IMR-90 (cell line): ENCODE data around the gene ABCG4. TPM values are rescaled to one million over a fixed set of nuclear protein-coding genes. Genes with fewer than 3 reads are reported as not detected.
A peak's percentile ranks its signal among the peaks of the same experiment; 100 is the strongest.

Experiments used
- ATAC-seq: fragments of 200-7000 bp; cut with Tn5 transposase; 2 replicates; pipeline ENCODE4 v1.9.1; 2020; ENCODE audit warnings: low read depth, mild to moderate bottlenecking, moderate library complexity
- BruUV-seq: library from RNA; stranded (reverse); fragments of 400-500 nt; replicated peaks from 2 replicates; lab custom pipeline; 2021; lab: Mats Ljungman, UMichigan
- CTCF ChIA-PET: fragments of 300-600 bp; formaldehyde crosslinking; extraction: SDS; loops from one replicate; lab custom pipeline; 2021; ENCODE audit warnings: antibody characterized with exemption; lab: Yijun Ruan, JAX
- POLR2A ChIA-PET: fragments of 300-600 bp; sonication (Branson Sonifier 250); formaldehyde crosslinking; loops from one replicate; lab custom pipeline; 2022; ENCODE audit warnings: antibody characterized with exemption; ENCODE audit not compliant: unreplicated experiment; lab: Charles Lee
- DNase-seq: peaks from one replicate; pipeline ENCODE4 v3.0.0; 2013
- H2AFZ ChIP-seq: replicated peaks from 2 replicates; pipeline ENCODE3; 2013; ENCODE audit warnings: low read length, mild to moderate bottlenecking; ENCODE audit not compliant: poor library complexity
- H2AK5ac ChIP-seq: 2 replicates; pipeline ENCODE4 v1.6.1; 2013; ENCODE audit warnings: low read depth, low read length, inconsistent platforms
- H2AK9ac ChIP-seq: replicated peaks from 2 replicates; pipeline ENCODE3; 2013; ENCODE audit warnings: mild to moderate bottlenecking, low read depth, low read length, moderate library complexity; ENCODE audit not compliant: poor library complexity
- H2BK120ac ChIP-seq: 2 replicates; pipeline ENCODE4 v1.6.1; 2013; ENCODE audit warnings: low read depth, low read length, inconsistent platforms
- H2BK15ac ChIP-seq: 3 replicates; pipeline ENCODE4 v1.6.1; 2013; ENCODE audit warnings: low read depth, low read length, inconsistent platforms
- H2BK20ac ChIP-seq: 2 replicates; pipeline ENCODE4 v1.6.1; 2013; ENCODE audit warnings: low read depth, mild to moderate bottlenecking, inconsistent platforms, low read length, moderate library complexity
- H2BK5ac ChIP-seq: 2 replicates; pipeline ENCODE4 v1.6.1; 2013; ENCODE audit warnings: mild to moderate bottlenecking, low read depth, low read length, inconsistent platforms; ENCODE audit not compliant: poor library complexity, severe bottlenecking
- H3K14ac ChIP-seq: replicated peaks from 2 replicates; pipeline ENCODE4 v1.6.1; 2013; ENCODE audit warnings: low read depth, low read length, inconsistent platforms
- H3K18ac ChIP-seq: 2 replicates; pipeline ENCODE4 v1.6.1; 2013; ENCODE audit warnings: low read depth, low read length, control low read depth
- H3K23ac ChIP-seq: 2 replicates; pipeline ENCODE4 v1.6.1; 2013; ENCODE audit warnings: low read depth, low read length, inconsistent platforms
- H3K27ac ChIP-seq: 2 replicates; pipeline ENCODE4 v1.5.1; 2013; ENCODE audit warnings: mild to moderate bottlenecking, control low read depth, low read length; ENCODE audit not compliant: insufficient read depth
- H3K27me3 ChIP-seq: 2 replicates; pipeline ENCODE4 v1.6.1; 2013; ENCODE audit warnings: low read length; ENCODE audit not compliant: control insufficient read depth, insufficient read depth
- H3K36me3 ChIP-seq: 2 replicates; pipeline ENCODE4 v1.6.1; 2013; ENCODE audit warnings: low read length, mixed read lengths; ENCODE audit not compliant: control insufficient read depth, insufficient read depth
- H3K4ac ChIP-seq: 2 replicates; pipeline ENCODE4 v1.6.1; 2013; ENCODE audit warnings: low read depth, low read length, inconsistent platforms
- H3K4me1 ChIP-seq: 2 replicates; pipeline ENCODE4 v1.6.1; 2013; ENCODE audit warnings: low read length, mixed read lengths; ENCODE audit not compliant: control insufficient read depth, insufficient read depth
- H3K4me2 ChIP-seq: 2 replicates; pipeline ENCODE4 v1.6.1; 2013; ENCODE audit warnings: low read depth, mild to moderate bottlenecking, control low read depth, low read length, moderate library complexity
- H3K4me3 ChIP-seq: 2 replicates; pipeline ENCODE4 v1.5.1; 2013; ENCODE audit warnings: low read depth, mild to moderate bottlenecking, control low read depth, low read length, moderate library complexity; ENCODE audit not compliant: insufficient read depth
- H3K56ac ChIP-seq: 2 replicates; pipeline ENCODE4 v1.6.1; 2013; ENCODE audit warnings: low read length, inconsistent platforms; ENCODE audit not compliant: insufficient read depth; ENCODE audit errors: extremely low read depth
- H3K79me1 ChIP-seq, 2 experiments: 2 replicates each; pipeline ENCODE4 v1.6.1; 2013; ENCODE audit warnings: low read length in 2 of 2, inconsistent platforms in 1 of 2, low read depth in 1 of 2
- H3K9ac ChIP-seq: 2 replicates; pipeline ENCODE4 v1.6.1; 2013; ENCODE audit warnings: low read depth, low read length, control low read depth
- H3K9me1 ChIP-seq: 2 replicates; pipeline ENCODE4 v1.6.1; 2013; ENCODE audit warnings: low read length, inconsistent platforms; ENCODE audit not compliant: insufficient read depth
- H3K9me3 ChIP-seq: 2 replicates; pipeline ENCODE4 v1.6.1; 2013; ENCODE audit warnings: low read length; ENCODE audit not compliant: control insufficient read depth, insufficient read depth
- H4K20me1 ChIP-seq: 2 replicates; pipeline ENCODE4 v1.6.1; 2013; ENCODE audit warnings: low read length, inconsistent platforms; ENCODE audit not compliant: insufficient read depth
- H4K5ac ChIP-seq: 2 replicates; pipeline ENCODE4 v1.6.1; 2013; ENCODE audit warnings: mild to moderate bottlenecking, low read depth, low read length, control low read depth
- H4K8ac ChIP-seq, 2 experiments: 2 replicates each; pipeline ENCODE4 v1.6.1; 2013; ENCODE audit warnings: low read depth in 2 of 2, low read length in 2 of 2, control low read depth in 1 of 2, inconsistent platforms in 1 of 2
- H4K91ac ChIP-seq: 2 replicates; pipeline ENCODE4 v1.6.1; 2013; ENCODE audit warnings: low read depth, low read length, inconsistent platforms; ENCODE audit not compliant: insufficient read depth
- BHLHE40 ChIP-seq: fragments of 150-350 bp; IDR thresholded peaks from 2 replicates; pipeline ENCODE4 v1.6.1; 2016; ENCODE audit warnings: mild to moderate bottlenecking, low read depth, low read length
- CEBPB ChIP-seq: IDR thresholded peaks from 2 replicates; pipeline ENCODE4 v1.6.1; 2012; ENCODE audit warnings: low read depth, low read length, improper control_type of control experiment
- CHD1 ChIP-seq: IDR thresholded peaks from 2 replicates; pipeline ENCODE4 v1.6.1; 2012; ENCODE audit warnings: low read depth, low read length, improper control_type of control experiment
- FOS ChIP-seq: fragments of 150-350 bp; IDR thresholded peaks from 2 replicates; pipeline ENCODE4 v1.6.1; 2016; ENCODE audit warnings: low read depth, low read length
- MAFK ChIP-seq: IDR thresholded peaks from 2 replicates; pipeline ENCODE4 v1.6.1; 2012; ENCODE audit warnings: low read depth, low read length, improper control_type of control experiment
- MAZ ChIP-seq: IDR thresholded peaks from 2 replicates; pipeline ENCODE4 v1.6.1; 2012; ENCODE audit warnings: low read depth, mild to moderate bottlenecking, low read length, improper control_type of control experiment, moderate library complexity, borderline replicate concordance
- MXI1 ChIP-seq: IDR thresholded peaks from 2 replicates; pipeline ENCODE4 v1.6.1; 2012; ENCODE audit warnings: low read depth, mild to moderate bottlenecking, low read length, moderate library complexity, borderline replicate concordance
- NFE2L2 ChIP-seq: fragments of 150-350 bp; IDR thresholded peaks from 2 replicates; pipeline ENCODE4 v1.6.1; 2016; ENCODE audit warnings: low read depth, mild to moderate bottlenecking, low read length
- POLR2A ChIP-seq: IDR thresholded peaks from 2 replicates; pipeline ENCODE4 v1.6.1; 2012; ENCODE audit warnings: mild to moderate bottlenecking, low read depth, low read length
- RAD21 ChIP-seq: IDR thresholded peaks from 2 replicates; pipeline ENCODE4 v1.6.1; 2012; ENCODE audit warnings: low read length, improper control_type of control experiment
- RCOR1 ChIP-seq: IDR thresholded peaks from 2 replicates; pipeline ENCODE4 v1.6.1; 2012; ENCODE audit warnings: mild to moderate bottlenecking, low read length, improper control_type of control experiment; ENCODE audit not compliant: insufficient replicate concordance
- RFX5 ChIP-seq: IDR thresholded peaks from 2 replicates; pipeline ENCODE4 v1.8.0; 2012; ENCODE audit warnings: low read depth, mild to moderate bottlenecking, low read length, moderate library complexity
- SMC3 ChIP-seq: fragments of 150-350 bp; IDR thresholded peaks from 2 replicates; pipeline ENCODE4 v1.6.1; 2016; ENCODE audit warnings: low read depth, mild to moderate bottlenecking, antibody characterized with exemption, low read length, moderate library complexity
- WGBS, 2 experiments: methylation state at CpG; one replicate each; pipeline versions ENCODE4 v1.1.5 to v1.1.7; 2013; ENCODE audit warnings: missing lambda C conversion rate in 2 of 2; ENCODE audit not compliant: insufficient read length in 1 of 2; ENCODE audit errors: extremely low coverage in 2 of 2; 5-methylcytosine and 5-hydroxymethylcytosine counted together
- dilution Hi-C: fragments of 300-500 bp; cut with HindIII; formaldehyde crosslinking; loops from one replicate; pipeline ENCODE4 v1.14.3; 2018; ENCODE audit warnings: low sequenced_read_pairs; ENCODE audit not compliant: unreplicated experiment
- in situ Hi-C: fragments of 300-500 bp; cut with MboI; formaldehyde crosslinking; loops from 3 replicates; pipeline ENCODE4 v1.14.3; 2019; ENCODE audit warnings: low sequenced_read_pairs, inconsistent platforms, mixed read lengths
- intact Hi-C: fragments of 100-400 bp; cut with micrococcal nuclease; formaldehyde crosslinking; loops from 2 replicates; pipeline ENCODE4 v1.10.0; 2022
- polyA plus RNA-seq, 3 experiments: library from polyadenylated mRNA; depleted of rRNA; stranded (reverse); fragments of >200 nt; gene quantifications; 2 replicates each; pipeline ENCODE4 v1.2.3, GENCODE V29; 2012; ENCODE audit warnings: low replicate concordance in 1 of 3
- total RNA-seq: library from RNA; depleted of rRNA; stranded (reverse); fragments of >200 nt; gene quantifications from 2 replicates; pipeline ENCODE4 v1.2.3, GENCODE V29; 2012
- TF ChIP-seq, protein P1 (sequence below): fragments of 150-350 bp; IDR thresholded peaks from 2 replicates; pipeline ENCODE4 v1.6.1; 2016; ENCODE audit warnings: low read depth, mild to moderate bottlenecking, low read length, moderate library complexity, borderline replicate concordance
- TF ChIP-seq, protein P2 (sequence below): conservative IDR thresholded peaks from 2 replicates; pipeline ENCODE4 v1.5.1; 2012; ENCODE audit warnings: mild to moderate bottlenecking, low read depth, low read length, improper control_type of control experiment
- TF ChIP-seq, protein P3 (sequence below): fragments of 150-350 bp; IDR thresholded peaks from 2 replicates; pipeline ENCODE4 v1.6.1; 2017; ENCODE audit warnings: mild to moderate bottlenecking, antibody characterized with exemption, low read length, low read depth

ABCG4 gene
- total and polyA plus RNA-seq, 2 of the 4 experiments (the other 2 are of a cell fraction) = under 0.01 to 0.26 TPM

DNA sequence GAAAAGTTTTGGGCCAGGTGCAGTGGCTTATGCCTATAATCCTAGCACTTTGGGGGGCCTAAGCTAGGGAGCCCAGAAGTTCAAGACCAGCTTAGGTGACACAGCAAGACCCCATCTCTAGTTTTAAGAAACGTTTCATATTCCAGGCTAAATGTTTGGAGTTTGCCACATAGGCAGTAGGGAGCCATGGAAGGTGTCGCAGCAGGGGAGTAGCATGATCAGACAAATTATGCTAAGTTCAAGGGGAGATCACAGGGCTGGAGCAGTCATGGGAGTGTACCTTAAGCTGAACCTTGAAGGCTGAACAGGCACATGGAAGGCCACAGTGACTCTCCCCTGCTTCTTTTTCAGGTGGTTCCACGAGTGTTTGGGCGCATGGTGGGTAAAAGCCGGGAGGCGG, 30.5 kb downstream of the ABCG4 start:
- Histone ChIP-seq H2BK5ac (no peak overlapping the region), H4K20me1 (no peaks in the 10 kb centered on the region), H3K27ac (no peak overlapping the region), H3K9me1 (peaks cover 15% of the 10 kb centered on the region), H2BK20ac (no peak overlapping the region), H3K4me1 (peaks cover 5% of the 10 kb centered on the region), H3K4me2 (no peak overlapping the region), H3K18ac (no peak overlapping the region), H2AK5ac (no peak overlapping the region), H3K9ac (no peak overlapping the region), H3K23ac (no peak overlapping the region), H3K56ac (no peak overlapping the region), H2BK120ac (no peak overlapping the region), H3K4ac (no peak overlapping the region), H3K36me3 (peaks cover 13% of the 10 kb centered on the region; the same call in 1 of the 2 replicates), H4K91ac (no peak overlapping the region), H3K14ac (no peak overlapping the region), H2AFZ (no peak overlapping the region), H2BK15ac (no peak overlapping the region), H4K5ac (no peak overlapping the region), H3K4me3 (no peak overlapping the region), H3K9me3 (no peaks in the 10 kb centered on the region), H3K27me3 (no peaks in the 10 kb centered on the region), H4K8ac (0 out of 4 replicates have a peak overlapping the region, but pooled peaks of 1 of the 2 experiments have one; percentile 79), H2AK9ac (no peak overlapping the region), H3K79me1 (no peaks in the 10 kb centered on the region)
- in situ Hi-C loops = no loop called here
- DNase-seq = no peak
- intact Hi-C loops = no loop called here
- CTCF ChIA-PET = no interaction called here
- no peak for ATAC-seq
- BruUV-seq = no TSS peak
- dilution Hi-C loops = no loop called here
- TF ChIP-seq, protein P1, sequence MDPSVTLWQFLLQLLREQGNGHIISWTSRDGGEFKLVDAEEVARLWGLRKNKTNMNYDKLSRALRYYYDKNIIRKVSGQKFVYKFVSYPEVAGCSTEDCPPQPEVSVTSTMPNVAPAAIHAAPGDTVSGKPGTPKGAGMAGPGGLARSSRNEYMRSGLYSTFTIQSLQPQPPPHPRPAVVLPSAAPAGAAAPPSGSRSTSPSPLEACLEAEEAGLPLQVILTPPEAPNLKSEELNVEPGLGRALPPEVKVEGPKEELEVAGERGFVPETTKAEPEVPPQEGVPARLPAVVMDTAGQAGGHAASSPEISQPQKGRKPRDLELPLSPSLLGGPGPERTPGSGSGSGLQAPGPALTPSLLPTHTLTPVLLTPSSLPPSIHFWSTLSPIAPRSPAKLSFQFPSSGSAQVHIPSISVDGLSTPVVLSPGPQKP = no peak
- no peak for TF ChIP-seq BHLHE40
- no peak for TF ChIP-seq MAZ
- TF ChIP-seq FOS = no peak
- no peak for TF ChIP-seq POLR2A
- TF ChIP-seq, protein P2, sequence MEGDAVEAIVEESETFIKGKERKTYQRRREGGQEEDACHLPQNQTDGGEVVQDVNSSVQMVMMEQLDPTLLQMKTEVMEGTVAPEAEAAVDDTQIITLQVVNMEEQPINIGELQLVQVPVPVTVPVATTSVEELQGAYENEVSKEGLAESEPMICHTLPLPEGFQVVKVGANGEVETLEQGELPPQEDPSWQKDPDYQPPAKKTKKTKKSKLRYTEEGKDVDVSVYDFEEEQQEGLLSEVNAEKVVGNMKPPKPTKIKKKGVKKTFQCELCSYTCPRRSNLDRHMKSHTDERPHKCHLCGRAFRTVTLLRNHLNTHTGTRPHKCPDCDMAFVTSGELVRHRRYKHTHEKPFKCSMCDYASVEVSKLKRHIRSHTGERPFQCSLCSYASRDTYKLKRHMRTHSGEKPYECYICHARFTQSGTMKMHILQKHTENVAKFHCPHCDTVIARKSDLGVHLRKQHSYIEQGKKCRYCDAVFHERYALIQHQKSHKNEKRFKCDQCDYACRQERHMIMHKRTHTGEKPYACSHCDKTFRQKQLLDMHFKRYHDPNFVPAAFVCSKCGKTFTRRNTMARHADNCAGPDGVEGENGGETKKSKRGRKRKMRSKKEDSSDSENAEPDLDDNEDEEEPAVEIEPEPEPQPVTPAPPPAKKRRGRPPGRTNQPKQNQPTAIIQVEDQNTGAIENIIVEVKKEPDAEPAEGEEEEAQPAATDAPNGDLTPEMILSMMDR = no peak
- no peak for TF ChIP-seq CHD1
- TF ChIP-seq MXI1 = no peak
- TF ChIP-seq, protein P3, sequence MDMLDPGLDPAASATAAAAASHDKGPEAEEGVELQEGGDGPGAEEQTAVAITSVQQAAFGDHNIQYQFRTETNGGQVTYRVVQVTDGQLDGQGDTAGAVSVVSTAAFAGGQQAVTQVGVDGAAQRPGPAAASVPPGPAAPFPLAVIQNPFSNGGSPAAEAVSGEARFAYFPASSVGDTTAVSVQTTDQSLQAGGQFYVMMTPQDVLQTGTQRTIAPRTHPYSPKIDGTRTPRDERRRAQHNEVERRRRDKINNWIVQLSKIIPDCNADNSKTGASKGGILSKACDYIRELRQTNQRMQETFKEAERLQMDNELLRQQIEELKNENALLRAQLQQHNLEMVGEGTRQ = no peak
- no peak for TF ChIP-seq CEBPB
- TF ChIP-seq SMC3 = no peak
- no peak for TF ChIP-seq NFE2L2
- TF ChIP-seq MAFK = no peak
- no peak for TF ChIP-seq RCOR1
- no peak for TF ChIP-seq RFX5
- no peak for TF ChIP-seq RAD21
- POLR2A ChIA-PET = no interaction called here
- WGBS, 2 experiments = 90% methylated on average over 2 of the region's 6 CpGs; no CpG with 5 or more reads in 1 of the 2 experiments
